HG03571 (cell line): Measurements from ENCODE around the gene MAPK7.

Experiments used
- ATAC-seq: cut with Tn5 transposase; IDR thresholded peaks from one replicate; pipeline ENCODE4 v1.9.1; 2021; ENCODE audit not compliant: unreplicated experiment

Gene MAPK7

GRCh38 chr17:19414396-19415280 is 36.3 kb downstream of the MAPK7 start:
- ATAC-seq: no peak

GRCh38 chr17:19415311-19415710 is 37.0 kb downstream of the MAPK7 start:
- no peak for ATAC-seq

GRCh38 chr17:19415806-19416775 is 37.8 kb downstream of the MAPK7 start:
- ATAC-seq: no peak

- ATAC-seq: no peak
These were observed 39.3 kb downstream of the MAPK7 start for GRCh38 chr17:19417611-19418010.

GRCh38 chr17:19418251-19418992 is 40.1 kb downstream of the MAPK7 start:
- ATAC-seq: no peak

- no peak for ATAC-seq
These were observed 42.9 kb downstream of the MAPK7 start for GRCh38 chr17:19421219-19421618.

GRCh38 chr17:19421926-19422325 is 43.6 kb downstream of the MAPK7 start:
- ATAC-seq: no peak

- ATAC-seq: no peak
These were observed 46.9 kb downstream of the MAPK7 start for GRCh38 chr17:19424934-19425868.

GRCh38 chr17:19426631-19427030 is 48.3 kb downstream of the MAPK7 start:
- no peak for ATAC-seq

GRCh38 chr17:19431691-19432090 is 53.4 kb downstream of the MAPK7 start:
- ATAC-seq: no peak
